Jurkat, Clone E6-1 (cell line): ENCODE results near the gene ADCY2.

ENCODE experiments used
- DNase-seq: peaks from one replicate; pipeline ENCODE4 v3.0.0-alpha.2; 2011; ENCODE audit warnings: low read depth, low spot score
- H3K4me3 ChIP-seq: 2 replicates; pipeline ENCODE4 v1.5.1; 2011; ENCODE audit warnings: mild to moderate bottlenecking, low read length, control low read depth, moderate library complexity

Gene ADCY2

GRCh38 chr5:7868427-7868772 lies 472.5 kb downstream of the ADCY2 start:
- no peak for DNase-seq
- H3K4me3 ChIP-seq = peak overlapping the region; percentile 93

- peak; percentile 89 for DNase-seq
- H3K4me3 ChIP-seq = peak within 1 kb of the TSS; percentile 93
Observed at GRCh38 chr5:7868773-7869473, 473.0 kb downstream of the ADCY2 start, which contains the start of the genes FASTKD3 and MTRR. Gene FASTKD3 (minus strand): TSS chr5:7869031. CDS start chr5:7868083, 948 bp downstream. Gene MTRR (plus strand): TSS chr5:7869148. CDS start chr5:7870795, 1,647 bp downstream.

GRCh38 chr5:7869474-7870136 lies 473.7 kb downstream of the ADCY2 start:
- peak overlapping the region; percentile 93 for H3K4me3 ChIP-seq
- DNase-seq = no peak

GRCh38 chr5:7871653-7872052 lies 475.7 kb downstream of the ADCY2 start:
- no peak overlapping the region for H3K4me3 ChIP-seq
- peak; percentile 30 for DNase-seq

GRCh38 chr5:7872517-7873130 lies 476.7 kb downstream of the ADCY2 start:
- no peak overlapping the region for H3K4me3 ChIP-seq
- DNase-seq = no peak

GRCh38 chr5:7873216-7873615 lies 477.3 kb downstream of the ADCY2 start:
- peak; percentile 48 for DNase-seq
- H3K4me3 ChIP-seq = no peak overlapping the region

GRCh38 chr5:7874639-7875038 lies 478.7 kb downstream of the ADCY2 start:
- DNase-seq = no peak
- no peak overlapping the region for H3K4me3 ChIP-seq

- H3K4me3 ChIP-seq = no peak overlapping the region
- no peak for DNase-seq
Observed at GRCh38 chr5:7875151-7875550, 479.2 kb downstream of the ADCY2 start.

- DNase-seq = no peak
- no peak overlapping the region for H3K4me3 ChIP-seq
Observed at GRCh38 chr5:7876867-7877266, 480.9 kb downstream of the ADCY2 start.

GRCh38 chr5:7877851-7878250 lies 481.9 kb downstream of the ADCY2 start:
- no peak for DNase-seq
- no peak overlapping the region for H3K4me3 ChIP-seq

- no peak overlapping the region for H3K4me3 ChIP-seq
- no peak for DNase-seq
Observed at GRCh38 chr5:7878381-7878873, 482.5 kb downstream of the ADCY2 start.
